HepG2 (cell line): Measurements from ENCODE around the gene CRTC2. TPM values are rescaled to one million over a fixed set of nuclear protein-coding genes. Genes with fewer than 3 reads are reported as not detected.

Experiments used
- ATF3 ChIP-seq: sonication (generic); formaldehyde crosslinking; IDR thresholded peaks from 2 replicates; pipeline ENCODE4 v1.4.0; 2020; ENCODE audit warnings: missing genetic modification reagents
- CHCHD3 ChIP-seq: sonication (generic); formaldehyde crosslinking; IDR thresholded peaks from 2 replicates; pipeline ENCODE4 v1.8.0; 2022; ENCODE audit warnings: mild to moderate bottlenecking, missing genetic modification reagents, moderate library complexity
- CREB1 ChIP-seq, 2 experiments: fragments of 450-650 bp in 1 of 2; IDR thresholded peaks; 2 replicates each; pipeline ENCODE4 v1.6.1; 2016 to 2017; ENCODE audit warnings: control low read depth in 1 of 2, mild to moderate bottlenecking in 1 of 2, missing compliant biosample characterization in 1 of 2, missing genetic modification characterization in 1 of 2
- CTCF ChIP-seq: sonication (generic); formaldehyde crosslinking; IDR thresholded peaks from 2 replicates; pipeline ENCODE4 v1.5.0; 2020; ENCODE audit warnings: mild to moderate bottlenecking, missing genetic modification reagents, moderate library complexity
- FOSL2 ChIP-seq: sonication (generic); formaldehyde crosslinking; IDR thresholded peaks from 2 replicates; pipeline ENCODE4 v1.4.0; 2020; ENCODE audit warnings: missing genetic modification reagents
- GMEB1 ChIP-seq: sonication (generic); formaldehyde crosslinking; IDR thresholded peaks from 2 replicates; pipeline ENCODE4 v1.5.1; 2020; ENCODE audit warnings: missing genetic modification reagents, mild to moderate bottlenecking, borderline replicate concordance
- HDAC6 ChIP-seq: fragments of 200-600 bp; sonication (generic); IDR thresholded peaks from 2 replicates; pipeline ENCODE4 v1.7.0; 2017; ENCODE audit warnings: mild to moderate bottlenecking, antibody characterized with exemption, low read length, low read depth
- HMGXB4 ChIP-seq, 2 experiments: sonication (generic) in 1 of 2; formaldehyde crosslinking in 1 of 2; IDR thresholded peaks; 2 replicates each; pipeline versions ENCODE4 v1.4.0 to v1.6.1; 2018 to 2020; ENCODE audit warnings: missing genetic modification reagents in 2 of 2, borderline replicate concordance in 1 of 2, low read depth in 1 of 2, mild to moderate bottlenecking in 1 of 2, missing biosample characterization in 1 of 2
- KDM6A ChIP-seq: IDR thresholded peaks from 2 replicates; pipeline ENCODE4 v1.6.1; 2016; ENCODE audit warnings: low read depth
- MAF1 ChIP-seq: sonication (generic); formaldehyde crosslinking; IDR thresholded peaks from 2 replicates; pipeline ENCODE4 v1.5.0; 2020; ENCODE audit warnings: missing genetic modification reagents, borderline replicate concordance
- PCBP2 ChIP-seq: fragments of 200-400 bp; formaldehyde crosslinking; optimal IDR thresholded peaks from 2 replicates; pipeline ENCODE3; 2018; ENCODE audit warnings: low read length, low read depth; ENCODE audit not compliant: poor library complexity, severe bottlenecking
- POGZ ChIP-seq: sonication (generic); formaldehyde crosslinking; IDR thresholded peaks from 2 replicates; pipeline ENCODE4 v1.4.0; 2020; ENCODE audit warnings: mild to moderate bottlenecking, missing genetic modification reagents
- POLR2G ChIP-seq: fragments of 200-400 bp; formaldehyde crosslinking; IDR thresholded peaks from 2 replicates; pipeline ENCODE4 v1.6.1; 2018; ENCODE audit warnings: mild to moderate bottlenecking, low read depth, low read length, moderate library complexity
- RFXANK ChIP-seq: IDR thresholded peaks from 2 replicates; pipeline ENCODE4 v1.6.1; 2016
- TRIM24 ChIP-seq: sonication (generic); formaldehyde crosslinking; IDR thresholded peaks from 2 replicates; pipeline ENCODE4 v1.8.0; 2022; ENCODE audit warnings: mild to moderate bottlenecking, missing genetic modification reagents
- ZMYM4 ChIP-seq: sonication (generic); formaldehyde crosslinking; IDR thresholded peaks from 2 replicates; pipeline ENCODE4 v1.8.1; 2023; ENCODE audit warnings: mild to moderate bottlenecking, missing genetic modification reagents
- ZNF180 ChIP-seq: sonication (generic); formaldehyde crosslinking; IDR thresholded peaks from 2 replicates; pipeline ENCODE4 v1.4.0; 2020; ENCODE audit warnings: low read depth, missing genetic modification reagents, borderline replicate concordance
- ZNF547 ChIP-seq: sonication (generic); formaldehyde crosslinking; IDR thresholded peaks from 2 replicates; pipeline ENCODE4 v1.5.1; 2020; ENCODE audit warnings: mild to moderate bottlenecking, missing genetic modification reagents
- ZNF576 ChIP-seq: sonication (generic); formaldehyde crosslinking; IDR thresholded peaks from 2 replicates; pipeline ENCODE4 v1.4.0; 2020; ENCODE audit warnings: mild to moderate bottlenecking, missing genetic modification reagents
- ZNF577 ChIP-seq: sonication (generic); formaldehyde crosslinking; IDR thresholded peaks from 2 replicates; pipeline ENCODE4 v1.4.0; 2020; ENCODE audit warnings: mild to moderate bottlenecking, low read depth, missing genetic modification reagents, borderline replicate concordance
- ZNF800 ChIP-seq: sonication (generic); formaldehyde crosslinking; IDR thresholded peaks from 2 replicates; pipeline ENCODE4 v1.4.0; 2020; ENCODE audit warnings: missing genetic modification reagents
- ZNF841 ChIP-seq: sonication (generic); formaldehyde crosslinking; IDR thresholded peaks from 2 replicates; pipeline ENCODE4 v1.8.1; 2023; ENCODE audit warnings: missing genetic modification reagents, borderline replicate concordance
- polyA plus RNA-seq, 8 experiments: library from polyadenylated mRNA; depleted of rRNA in 3 of 8; stranded (reverse) in 7 of 8; unstranded in 1 of 8; fragments of >200 nt; fragmentation: Illumina TruSeq in 4 of 8; extraction: Trizol in 4 of 8; gene quantifications; 2 replicates each; pipeline versions ENCODE4 v1.2.1 to v1.2.3, GENCODE V29; 2011 to 2016; ENCODE audit warnings: low read depth in 4 of 8, missing spikeins in 1 of 8, mixed read lengths in 1 of 8; ENCODE audit not compliant: insufficient read depth in 1 of 8
- total RNA-seq, 5 experiments: library from RNA; depleted of rRNA; stranded (reverse); fragments of >200 nt; fragmentation: Illumina TruSeq; extraction: Trizol; gene quantifications; 2 replicates each; pipeline ENCODE4 v1.2.3, GENCODE V29; 2016; ENCODE audit warnings: low read depth in 1 of 5

CRTC2 gene
- total and polyA plus RNA-seq, 2 of the 13 experiments (the other 11 are each of a cell fraction or from before 2014, with no cell fraction given), result 6.1 to 26.7 TPM

GRCh38 chr1:153946622-153947241 is 11.7 kb downstream of the CRTC2 start, which contains the start of gene DENND4B (continued):
- TF ChIP-seq ZNF800 (CRISPR knock-in tag), result no peak
- 0 out of 2 replicates have a peak, but pooled peaks have one; percentile 25 for TF ChIP-seq ATF3 (CRISPR knock-in tag)
- peak; percentile 92 for TF ChIP-seq CTCF (CRISPR knock-in tag)
- no peak for TF ChIP-seq RFXANK (CRISPR knock-in tag)
- no peak for TF ChIP-seq ZNF576 (CRISPR knock-in tag)
- TF ChIP-seq PCBP2, result no peak
- peak; percentile 41 for TF ChIP-seq FOSL2 (CRISPR knock-in tag)
- TF ChIP-seq ZNF180 (CRISPR knock-in tag), result no peak
- TF ChIP-seq ZNF577, result no peak
- TF ChIP-seq KDM6A (CRISPR knock-in tag), result no peak
- TF ChIP-seq CREB1 (IDR thresholded peaks at IDR 0.05), result no peak
- TF ChIP-seq CREB1 (CRISPR knock-in tag; IDR thresholded peaks at IDR 0.05), result no peak
- no peak for TF ChIP-seq HDAC6
- TF ChIP-seq ZNF547 (CRISPR knock-in tag), result no peak; the same call in 1 of the 2 replicates
- no peak for TF ChIP-seq CHCHD3
- TF ChIP-seq POLR2G, result no peak
- peak; percentile 65; the same call in 1 of the 2 replicates for TF ChIP-seq GMEB1 (CRISPR knock-in tag)
- peak; percentile 59; the same call in 1 of the 2 replicates for TF ChIP-seq POGZ (CRISPR knock-in tag)
- peak; percentile 72 for TF ChIP-seq ZMYM4 (CRISPR knock-in tag)
- no peak for TF ChIP-seq TRIM24 (CRISPR knock-in tag)
- TF ChIP-seq ZNF841 (CRISPR knock-in tag), result no peak
- TF ChIP-seq HMGXB4 (CRISPR knock-in tag; IDR thresholded peaks at IDR 0.05; ENCODE audit: borderline replicate concordance in 1 of 2, low read depth in 1 of 2), result peak; percentile 88 to 92; a peak in 3 of 4 replicates
- no peak for TF ChIP-seq MAF1
